Cardiac fibroblast (primary cell): ENCODE results near the gene HTR3C.
A peak's percentile ranks its signal among the peaks of the same experiment; 100 is the strongest.
"Not testable (repeated sequence)": the region's sequence is repeated elsewhere in the genome, so short reads cannot be mapped to it uniquely, and the experiment has no call there.

Experiments
- DNase-seq, 2 donors: peaks; one replicate each; pipeline versions ENCODE4 v3.0.0 to v3.0.0-alpha.2; 2010; ENCODE audit warnings: low read depth in 2 of 2
- H3K4me3 ChIP-seq, 2 donors: replicated peaks in 1 of 2; 1 replicate in 1 of 2; 2 replicates in 1 of 2; pipeline ENCODE4 v1.5.1; 2011; ENCODE audit warnings: low read depth in 2 of 2, low read length in 2 of 2, mild to moderate bottlenecking in 2 of 2, moderate library complexity in 1 of 2
- CTCF ChIP-seq: IDR thresholded peaks from one replicate; pipeline ENCODE4 v1.5.1; 2011; ENCODE audit warnings: low read depth, mild to moderate bottlenecking, low read length, inconsistent platforms

Gene HTR3C

DNA sequence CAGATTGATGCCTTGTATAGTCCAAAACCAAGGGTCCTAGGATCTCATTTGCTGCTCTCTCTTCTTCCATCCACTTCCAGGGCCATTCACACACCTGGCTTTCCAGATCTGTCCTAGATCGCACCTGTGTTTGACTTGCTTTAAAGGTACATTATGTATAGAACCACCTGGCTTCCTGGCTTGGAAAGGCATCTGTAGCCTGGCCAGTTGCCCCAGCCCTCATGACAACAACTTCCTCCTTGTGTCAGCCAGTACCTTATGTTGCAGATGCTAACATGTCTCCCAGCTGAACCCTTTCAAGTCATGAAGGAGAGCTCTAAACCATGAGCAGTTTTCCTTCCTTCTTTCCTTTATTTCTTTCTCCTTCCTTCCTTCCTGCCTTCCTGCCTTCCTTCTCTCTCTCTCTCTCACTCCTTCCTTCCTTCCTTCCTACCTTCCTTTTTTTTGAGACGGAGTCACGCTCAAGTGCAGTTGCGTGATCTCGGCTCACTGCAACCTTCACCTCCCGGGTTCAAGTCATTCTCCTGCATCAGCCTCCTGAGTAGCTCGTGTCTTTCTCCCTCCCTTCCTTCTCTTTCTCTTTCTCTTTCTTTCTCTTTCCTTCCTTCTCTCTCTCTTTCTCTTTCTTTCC is 2.5 kb upstream of the HTR3C start:
- no peak overlapping the region for H3K4me3 ChIP-seq
- no peak for TF ChIP-seq CTCF
- no peak for DNase-seq

DNA sequence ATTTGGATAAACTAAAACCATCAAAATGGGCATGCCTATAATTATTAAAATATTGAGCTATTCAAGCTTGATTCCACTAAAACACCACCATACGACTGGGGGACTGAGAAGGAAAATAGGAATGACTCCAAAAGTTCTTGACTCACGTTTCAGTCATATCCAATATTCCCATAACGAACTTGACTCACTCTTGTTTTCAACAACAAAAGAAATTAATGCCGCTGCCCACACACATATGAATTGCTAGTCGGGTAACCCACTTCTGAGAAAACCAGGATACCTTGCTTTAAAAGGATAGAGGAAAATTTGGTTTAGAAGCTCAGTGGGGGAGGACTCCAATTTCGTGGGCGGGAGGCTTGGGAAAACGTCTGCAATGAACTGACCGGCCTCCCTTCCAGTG is 5.2 kb downstream of the HTR3C start:
- TF ChIP-seq CTCF: no peak
- no peak overlapping the region for H3K4me3 ChIP-seq
- peak; percentile 29 to 46 for DNase-seq

DNA sequence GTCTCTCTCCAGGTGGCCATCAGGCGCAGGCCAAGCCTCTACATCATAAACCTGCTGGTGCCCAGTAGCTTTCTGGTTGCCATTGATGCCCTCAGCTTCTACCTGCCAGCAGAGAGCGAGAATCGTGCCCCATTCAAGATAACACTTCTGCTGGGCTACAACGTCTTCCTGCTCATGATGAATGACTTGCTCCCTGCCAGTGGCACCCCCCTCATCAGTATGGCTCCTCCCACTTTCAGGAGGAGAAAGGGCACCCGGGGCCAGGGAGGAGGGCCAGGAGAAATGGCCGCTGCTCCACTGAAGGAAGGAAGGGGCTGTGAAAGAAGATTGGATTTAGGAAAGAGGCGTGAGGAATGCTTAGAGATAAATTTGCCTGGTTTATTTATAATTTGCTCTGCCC is 6.6 kb downstream of the HTR3C start:
- H3K4me3 ChIP-seq: no peak overlapping the region
- TF ChIP-seq CTCF: no peak
- no peak for DNase-seq

DNA sequence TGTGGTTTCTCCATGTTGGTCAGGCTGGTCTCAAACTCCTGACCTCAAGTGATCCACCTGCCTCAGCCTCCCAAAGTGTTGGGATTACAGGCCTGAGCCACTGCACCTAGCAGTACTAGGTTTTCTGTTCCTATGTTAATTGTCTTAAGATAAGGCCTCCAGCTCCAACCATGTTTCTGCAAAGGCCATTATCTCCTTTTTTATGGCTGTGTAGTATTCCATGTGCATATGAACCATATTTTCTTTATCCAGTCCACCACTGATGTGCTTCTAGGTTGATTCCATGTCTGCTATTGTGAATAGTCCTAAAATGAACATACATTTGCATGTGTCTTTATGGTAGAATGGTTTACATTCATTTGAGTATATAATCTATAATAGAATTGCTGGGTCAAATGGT is 9.8 kb downstream of the HTR3C start:
- no peak for TF ChIP-seq CTCF
- no peak overlapping the region for H3K4me3 ChIP-seq
- DNase-seq: no peak

DNA sequence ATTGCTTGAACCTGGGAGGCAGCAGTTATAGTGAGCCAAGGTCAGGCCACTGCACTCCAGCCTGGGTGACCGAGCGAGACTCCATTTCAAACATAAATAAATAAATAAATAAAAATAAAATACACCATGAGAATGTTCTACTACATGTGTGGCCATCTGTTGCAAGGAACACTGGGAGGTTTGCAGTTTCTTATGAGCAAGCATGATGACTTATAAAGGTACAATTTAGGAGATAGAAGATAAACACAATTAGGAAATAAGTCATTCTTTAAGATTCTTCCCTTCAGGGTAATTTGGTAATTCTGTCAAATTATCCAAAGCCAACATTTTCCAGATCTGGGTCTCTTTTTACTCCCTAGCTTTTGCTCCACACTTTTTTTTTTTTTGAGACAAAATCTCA is 13.4 kb downstream of the HTR3C start:
- DNase-seq: peak in 1 of 2 donors; percentile 9
- no peak for TF ChIP-seq CTCF

DNA sequence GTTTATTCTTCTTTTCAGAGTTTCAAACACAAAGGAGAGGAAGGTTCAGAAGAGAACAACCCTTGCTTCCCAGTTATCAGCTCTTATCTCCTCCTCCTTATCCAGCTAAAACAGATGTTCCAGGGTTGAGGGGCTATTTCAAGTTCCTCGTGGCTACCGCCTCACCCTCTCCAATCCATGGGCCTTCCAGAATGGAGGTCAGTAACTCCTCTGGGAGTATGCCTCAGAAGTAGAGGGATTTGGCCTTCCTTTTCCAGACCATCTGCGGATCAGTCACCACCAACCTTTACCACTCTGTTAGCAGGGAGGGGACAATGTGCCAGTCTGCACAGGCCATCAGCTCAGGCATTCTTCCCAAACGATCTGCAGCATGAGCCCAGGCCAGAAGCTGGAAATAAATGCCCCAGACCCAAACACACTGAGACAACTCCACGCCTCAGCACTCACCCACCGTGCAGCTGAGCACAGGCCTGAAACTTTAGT is 14.8 kb downstream of the HTR3C start:
- TF ChIP-seq CTCF: no peak
- DNase-seq: no peak
- H3K4me3 ChIP-seq: no peak overlapping the region

More for the DNA sequence above, 13.4 kb downstream of the HTR3C start:
- no peak overlapping the region for H3K4me3 ChIP-seq

GRCh38 chr3:184068344-184068743 is 15.5 kb downstream of the HTR3C start:
- no peak for TF ChIP-seq CTCF
- no peak overlapping the region for H3K4me3 ChIP-seq
- DNase-seq: no peak

DNA sequence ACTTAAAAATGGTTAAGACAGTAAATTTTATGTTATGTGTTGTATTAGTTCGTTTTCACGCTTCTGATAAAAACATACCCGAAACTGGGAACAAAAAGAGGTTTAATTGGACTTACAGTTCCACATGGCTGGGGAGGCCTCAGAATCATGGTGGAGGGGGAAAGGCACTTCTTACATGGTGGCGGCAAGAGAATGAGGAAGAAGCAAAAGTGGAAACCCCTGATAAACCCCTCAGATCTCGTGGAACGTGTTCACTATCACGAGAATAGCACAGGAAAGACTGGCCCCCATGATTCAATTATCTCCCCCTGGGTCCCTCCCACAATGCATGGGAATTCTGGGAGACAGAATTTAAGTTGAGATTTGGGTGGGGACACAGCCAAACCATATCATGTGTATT is 18.3 kb downstream of the HTR3C start:
- H3K4me3 ChIP-seq, DNase-seq: not testable (repeated sequence)
